A673 (cell line): ENCODE data around the gene SNX24. TPM values are rescaled to one million over a fixed set of nuclear protein-coding genes. Genes with fewer than 3 reads are reported as not detected.
A peak's percentile ranks its signal among the peaks of the same experiment; 100 is the strongest.

Source experiments
- BruUV-seq: library from RNA; stranded (reverse); fragments of 400-500 nt; replicated peaks from 2 replicates; lab custom pipeline; 2021; lab: Mats Ljungman, UMichigan
- CTCF ChIA-PET: fragments of 300-600 bp; sonication (Branson Sonifier 250); formaldehyde crosslinking; loops from one replicate; lab custom pipeline; 2022; ENCODE audit warnings: antibody characterized with exemption; lab: Charles Lee
- POLR2A ChIA-PET: fragments of 300-600 bp; sonication (Branson Sonifier 250); formaldehyde crosslinking; loops from one replicate; lab custom pipeline; 2022; ENCODE audit warnings: antibody characterized with exemption; ENCODE audit not compliant: low non-redundant PET; lab: Charles Lee
- DNase-seq: peaks from one replicate; pipeline ENCODE4 v3.0.0-alpha.2; 2015; ENCODE audit warnings: low spot score
- H3K27ac ChIP-seq: fragments of 200-600 bp; sonication (generic); 2 replicates; pipeline ENCODE4 v1.5.1; 2016; ENCODE audit warnings: mixed run types, low read depth, mild to moderate bottlenecking, mixed read lengths, antibody characterized with exemption, low read length; ENCODE audit not compliant: poor library complexity, severe bottlenecking
- H3K27me3 ChIP-seq: fragments of 200-600 bp; sonication (generic); replicated peaks from 2 replicates; pipeline ENCODE4 v1.6.1; 2017; ENCODE audit warnings: mixed run types, low read depth, mild to moderate bottlenecking, mixed read lengths, antibody characterized with exemption, low read length; ENCODE audit not compliant: insufficient read depth, poor library complexity
- H3K36me3 ChIP-seq: fragments of 200-600 bp; sonication (generic); 2 replicates; pipeline ENCODE4 v1.6.1; 2016; ENCODE audit warnings: mixed run types, mild to moderate bottlenecking, mixed read lengths, antibody characterized with exemption, low read length; ENCODE audit not compliant: insufficient read depth, poor library complexity, severe bottlenecking
- H3K4me1 ChIP-seq: fragments of 200-600 bp; sonication (generic); 2 replicates; pipeline ENCODE4 v1.6.1; 2017; ENCODE audit warnings: mixed run types, mild to moderate bottlenecking, mixed read lengths, antibody characterized with exemption, low read length; ENCODE audit not compliant: insufficient read depth, poor library complexity, severe bottlenecking
- H3K4me3 ChIP-seq: fragments of 200-600 bp; sonication (generic); 2 replicates; pipeline ENCODE4 v1.5.1; 2016; ENCODE audit warnings: low read depth, mixed run types, mild to moderate bottlenecking, mixed read lengths, low read length; ENCODE audit not compliant: poor library complexity, severe bottlenecking
- H3K9me3 ChIP-seq: fragments of 200-600 bp; sonication (generic); 2 replicates; pipeline ENCODE4 v1.6.1; 2016; ENCODE audit warnings: mixed run types, low read depth, mild to moderate bottlenecking, mixed read lengths, antibody characterized with exemption, low read length; ENCODE audit not compliant: poor library complexity, severe bottlenecking
- EZH2 ChIP-seq: fragments of 200-600 bp; sonication (generic); IDR thresholded peaks from 2 replicates; pipeline ENCODE4 v1.6.1; 2017; ENCODE audit warnings: borderline replicate concordance, low read depth, mild to moderate bottlenecking, mixed read lengths, antibody characterized with exemption, low read length; ENCODE audit not compliant: poor library complexity, severe bottlenecking
- intact Hi-C: fragments of 100-400 bp; cut with micrococcal nuclease; formaldehyde crosslinking; loops from one replicate; pipeline ENCODE4 v1.10.0; 2022; ENCODE audit not compliant: unreplicated experiment
- total RNA-seq: library from RNA; stranded (reverse); gene quantifications from 2 replicates; pipeline ENCODE4 v1.2.3, GENCODE V29; 2021
- TF ChIP-seq, protein P1 (sequence below): fragments of 300-800, 200-600 bp; sonication (generic); conservative IDR thresholded peaks from 2 replicates; pipeline ENCODE4 v1.5.1; 2017; ENCODE audit warnings: low read depth, mild to moderate bottlenecking, antibody characterized with exemption, low read length, moderate library complexity, mixed read lengths

The SNX24 gene
- total RNA-seq, 1 experiment from 2014 or later, result 13.6 TPM

DNA sequence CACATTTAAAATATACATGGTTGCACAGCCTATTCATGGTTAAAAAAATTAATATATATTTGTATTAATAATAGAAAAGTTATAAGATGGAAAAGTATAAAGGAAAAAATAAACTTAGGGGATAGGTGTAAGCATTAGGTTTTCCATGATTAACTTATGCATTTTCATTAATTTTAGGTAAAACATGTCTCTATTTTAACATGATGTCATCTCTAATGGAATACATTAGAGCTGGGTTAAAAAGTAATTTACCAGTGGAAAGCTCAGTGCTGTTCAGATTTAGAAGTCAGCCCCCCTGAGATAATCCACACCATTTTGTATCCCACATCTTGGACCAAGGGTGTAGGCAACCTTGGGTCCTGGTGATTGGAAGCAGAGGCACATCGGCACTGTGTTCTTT, 49.7 kb downstream of the SNX24 start:
- Histone ChIP-seq H3K4me3 (no peak overlapping the region), H3K36me3 (no peaks in the 10 kb centered on the region), H3K9me3 (no peaks in the 10 kb centered on the region), H3K27ac (no peak overlapping the region), H3K4me1 (no peaks in the 10 kb centered on the region), H3K27me3 (no peaks in the 10 kb centered on the region)
- ChIA-PET CTCF (interaction anchor here (0.6 kb wide), 1 partner anchor 10 kb away, joined by 3 read pairs; no protein-coding TSS in a partner anchor), POLR2A (no interaction called here)
- TF ChIP-seq EZH2, result no peak
- TF ChIP-seq, protein P1, sequence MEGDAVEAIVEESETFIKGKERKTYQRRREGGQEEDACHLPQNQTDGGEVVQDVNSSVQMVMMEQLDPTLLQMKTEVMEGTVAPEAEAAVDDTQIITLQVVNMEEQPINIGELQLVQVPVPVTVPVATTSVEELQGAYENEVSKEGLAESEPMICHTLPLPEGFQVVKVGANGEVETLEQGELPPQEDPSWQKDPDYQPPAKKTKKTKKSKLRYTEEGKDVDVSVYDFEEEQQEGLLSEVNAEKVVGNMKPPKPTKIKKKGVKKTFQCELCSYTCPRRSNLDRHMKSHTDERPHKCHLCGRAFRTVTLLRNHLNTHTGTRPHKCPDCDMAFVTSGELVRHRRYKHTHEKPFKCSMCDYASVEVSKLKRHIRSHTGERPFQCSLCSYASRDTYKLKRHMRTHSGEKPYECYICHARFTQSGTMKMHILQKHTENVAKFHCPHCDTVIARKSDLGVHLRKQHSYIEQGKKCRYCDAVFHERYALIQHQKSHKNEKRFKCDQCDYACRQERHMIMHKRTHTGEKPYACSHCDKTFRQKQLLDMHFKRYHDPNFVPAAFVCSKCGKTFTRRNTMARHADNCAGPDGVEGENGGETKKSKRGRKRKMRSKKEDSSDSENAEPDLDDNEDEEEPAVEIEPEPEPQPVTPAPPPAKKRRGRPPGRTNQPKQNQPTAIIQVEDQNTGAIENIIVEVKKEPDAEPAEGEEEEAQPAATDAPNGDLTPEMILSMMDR, result no peak
- DNase-seq, result no peak
- intact Hi-C loops, result loop anchor here (5.0 kb wide), 3 partner anchors 192 to 452 kb away; partner anchors contain the start of gene PRDM6
- BruUV-seq, result no TSS peak

DNA sequence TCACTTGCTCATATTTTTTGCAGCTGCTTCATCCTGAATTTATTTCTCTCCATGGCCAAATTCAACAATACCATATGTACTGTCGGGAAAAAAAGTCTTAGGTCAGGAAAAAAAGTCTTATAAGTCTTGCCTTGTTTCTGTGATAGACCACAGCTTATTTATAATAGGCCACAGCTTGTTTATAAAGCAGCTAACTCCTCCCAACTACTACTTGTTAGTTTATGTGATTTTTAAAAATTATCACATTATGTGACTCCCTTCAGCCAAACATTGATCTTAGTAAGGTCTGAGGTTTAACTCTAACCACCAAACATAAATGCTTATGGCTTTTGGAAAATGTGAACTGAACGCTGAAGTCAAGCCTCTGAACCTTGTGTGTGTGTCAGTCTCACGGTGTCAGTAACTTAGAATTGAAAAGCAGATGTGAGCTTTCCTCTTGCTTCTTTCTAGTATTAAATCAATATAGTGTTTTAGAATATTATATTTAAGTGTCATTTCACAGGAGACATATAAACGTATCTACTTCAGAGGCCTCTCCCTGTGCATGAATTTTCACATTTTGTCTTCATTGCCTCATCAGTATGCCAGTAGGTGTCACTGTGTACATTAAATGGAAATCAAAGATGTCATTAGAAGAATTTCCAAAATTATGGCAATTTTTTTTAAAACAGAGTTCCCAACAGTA, 51.3 kb downstream of the SNX24 start:
- Histone ChIP-seq H3K4me3 (no peak overlapping the region), H3K27ac (no peak overlapping the region), H3K4me1 (no peaks in the 10 kb centered on the region), H3K27me3 (no peaks in the 10 kb centered on the region), H3K36me3 (no peaks in the 10 kb centered on the region), H3K9me3 (no peaks in the 10 kb centered on the region)
- ChIA-PET CTCF (interaction anchor here (0.6 kb wide), 1 partner anchor 51 kb away, joined by 3 read pairs; the partner anchor contains the start of gene SNX24), POLR2A (no interaction called here)
- DNase-seq, result peak; percentile 34
- TF ChIP-seq, protein P1, result peak; percentile 68
- no peak for TF ChIP-seq EZH2
- BruUV-seq, result no TSS peak
- intact Hi-C loops, result loop anchor here (2.0 to 5.0 kb wide), 4 partner anchors 191 to 474 kb away; partner anchors contain the start of gene PRDM6

DNA sequence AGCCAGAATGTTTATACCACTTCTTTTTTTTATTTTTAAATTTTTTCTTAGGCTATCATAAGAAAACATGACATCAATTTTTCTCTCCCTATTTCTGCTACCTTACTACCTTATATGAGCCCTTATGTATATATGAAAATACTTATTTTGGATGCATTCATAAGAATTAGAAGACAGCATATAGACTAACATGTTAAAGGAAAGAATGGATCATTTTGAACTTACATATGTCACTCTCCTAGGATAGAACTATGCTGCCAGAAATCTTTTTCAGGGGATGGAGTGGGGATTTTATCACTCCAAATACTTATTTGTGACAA, 51.8 kb downstream of the SNX24 start:
- no peaks in the 10 kb centered on the region for H3K27me3 ChIP-seq
- no peak overlapping the region for H3K4me3 ChIP-seq
- no peak for TF ChIP-seq EZH2
- TF ChIP-seq, protein P1, result no peak
- BruUV-seq, result no TSS peak
- POLR2A ChIA-PET, result no interaction called here
- no peaks in the 10 kb centered on the region for H3K36me3 ChIP-seq
- no peaks in the 10 kb centered on the region for H3K4me1 ChIP-seq
- DNase-seq, result no peak
- H3K9me3 ChIP-seq, result no peaks in the 10 kb centered on the region
- CTCF ChIA-PET, result no interaction called here
- no peak overlapping the region for H3K27ac ChIP-seq
- intact Hi-C loops, result loop anchor here (2.0 to 5.0 kb wide), 4 partner anchors 190 to 474 kb away; partner anchors contain the start of gene PRDM6
